HG03060 (cell line): ENCODE results near the gene SYNGAP1.
"Not testable (repeated sequence)": the region's sequence is repeated elsewhere in the genome, so short reads cannot be mapped to it uniquely, and the experiment has no call there.

Source experiments
- ATAC-seq: cut with Tn5 transposase; IDR thresholded peaks from one replicate; pipeline ENCODE4 v1.9.1; 2021; ENCODE audit warnings: low read depth, moderate number of reproducible peaks; ENCODE audit not compliant: unreplicated experiment

The SYNGAP1 gene

GRCh38 chr6:33399881-33400280 lies 20.0 kb upstream of the SYNGAP1 start:
- ATAC-seq: not testable (repeated sequence)

DNA sequence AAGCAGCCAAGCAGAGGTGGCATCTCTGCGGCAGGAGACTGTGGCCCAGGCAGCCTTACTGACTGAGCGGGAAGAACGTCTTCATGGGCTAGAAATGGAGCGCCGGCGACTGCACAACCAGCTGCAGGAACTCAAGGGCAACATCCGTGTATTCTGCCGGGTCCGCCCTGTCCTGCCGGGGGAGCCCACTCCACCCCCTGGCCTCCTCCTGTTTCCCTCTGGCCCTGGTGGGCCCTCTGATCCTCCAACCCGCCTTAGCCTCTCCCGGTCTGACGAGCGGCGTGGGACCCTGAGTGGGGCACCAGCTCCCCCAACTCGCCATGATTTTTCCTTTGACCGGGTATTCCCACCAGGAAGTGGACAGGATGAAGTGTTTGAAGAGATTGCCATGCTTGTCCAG lies 15.0 kb upstream of the SYNGAP1 start:
- ATAC-seq: no peak

GRCh38 chr6:33405386-33405940 lies 14.4 kb upstream of the SYNGAP1 start:
- no peak for ATAC-seq

DNA sequence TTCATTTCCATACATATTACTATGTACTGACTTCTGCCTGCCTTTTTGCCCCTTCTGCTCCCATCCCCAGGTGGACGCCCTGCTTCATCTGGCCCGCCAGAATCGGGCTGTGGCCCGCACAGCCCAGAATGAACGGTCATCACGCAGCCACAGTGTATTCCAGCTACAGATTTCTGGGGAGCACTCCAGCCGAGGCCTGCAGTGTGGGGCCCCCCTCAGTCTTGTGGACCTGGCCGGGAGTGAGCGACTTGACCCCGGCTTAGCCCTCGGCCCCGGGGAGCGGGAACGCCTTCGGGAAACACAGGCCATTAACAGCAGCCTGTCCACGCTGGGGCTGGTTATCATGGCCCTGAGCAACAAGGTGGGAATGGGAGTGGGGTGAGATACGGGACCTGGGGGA lies 13.7 kb upstream of the SYNGAP1 start:
- ATAC-seq: no peak

GRCh38 chr6:33407132-33407718 lies 12.6 kb upstream of the SYNGAP1 start:
- ATAC-seq: no peak

DNA sequence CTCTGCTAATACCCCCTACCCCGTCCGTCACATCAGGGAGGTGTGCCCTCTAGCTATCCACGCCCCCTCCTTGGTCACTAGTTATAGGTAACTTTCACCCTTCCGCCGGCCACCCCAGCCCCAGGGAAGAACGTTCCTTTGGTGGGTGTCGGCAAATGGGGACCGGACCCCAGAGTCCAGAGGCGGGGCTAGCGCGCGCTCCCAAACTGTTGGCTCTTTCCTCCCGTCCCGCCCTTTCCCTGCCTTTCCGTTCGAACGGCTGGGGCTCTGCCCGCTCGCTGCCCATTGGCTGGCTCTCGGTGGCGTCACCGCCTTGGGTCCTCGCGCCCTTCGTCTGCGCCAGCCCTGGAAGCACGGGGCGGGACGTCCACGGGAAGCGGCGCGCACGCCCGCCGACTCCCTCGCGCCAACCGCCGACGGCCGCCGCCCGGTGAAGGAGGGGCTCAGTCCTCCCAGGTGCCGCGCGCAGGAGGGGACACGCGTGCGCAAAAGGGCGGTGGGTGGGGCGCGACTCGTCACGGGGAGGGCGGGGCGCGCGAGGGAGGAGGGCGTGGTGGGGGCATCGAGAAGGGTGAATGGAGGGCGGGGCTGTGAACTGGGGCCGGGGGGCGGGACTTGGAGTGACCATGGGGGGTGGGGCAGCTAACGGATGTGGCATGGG lies 9.7 kb upstream of the SYNGAP1 start:
- ATAC-seq: peak; percentile 69

- ATAC-seq: peak; percentile 34
Observed at GRCh38 chr6:33410711-33411631, 8.9 kb upstream of the SYNGAP1 start, which contains the start of gene PHF1. PHF1 (plus strand) TSS chr6:33411014; CDS start chr6:33412264, 1,250 bp downstream.

GRCh38 chr6:33411632-33412005 lies 8.2 kb upstream of the SYNGAP1 start:
- no peak for ATAC-seq

DNA sequence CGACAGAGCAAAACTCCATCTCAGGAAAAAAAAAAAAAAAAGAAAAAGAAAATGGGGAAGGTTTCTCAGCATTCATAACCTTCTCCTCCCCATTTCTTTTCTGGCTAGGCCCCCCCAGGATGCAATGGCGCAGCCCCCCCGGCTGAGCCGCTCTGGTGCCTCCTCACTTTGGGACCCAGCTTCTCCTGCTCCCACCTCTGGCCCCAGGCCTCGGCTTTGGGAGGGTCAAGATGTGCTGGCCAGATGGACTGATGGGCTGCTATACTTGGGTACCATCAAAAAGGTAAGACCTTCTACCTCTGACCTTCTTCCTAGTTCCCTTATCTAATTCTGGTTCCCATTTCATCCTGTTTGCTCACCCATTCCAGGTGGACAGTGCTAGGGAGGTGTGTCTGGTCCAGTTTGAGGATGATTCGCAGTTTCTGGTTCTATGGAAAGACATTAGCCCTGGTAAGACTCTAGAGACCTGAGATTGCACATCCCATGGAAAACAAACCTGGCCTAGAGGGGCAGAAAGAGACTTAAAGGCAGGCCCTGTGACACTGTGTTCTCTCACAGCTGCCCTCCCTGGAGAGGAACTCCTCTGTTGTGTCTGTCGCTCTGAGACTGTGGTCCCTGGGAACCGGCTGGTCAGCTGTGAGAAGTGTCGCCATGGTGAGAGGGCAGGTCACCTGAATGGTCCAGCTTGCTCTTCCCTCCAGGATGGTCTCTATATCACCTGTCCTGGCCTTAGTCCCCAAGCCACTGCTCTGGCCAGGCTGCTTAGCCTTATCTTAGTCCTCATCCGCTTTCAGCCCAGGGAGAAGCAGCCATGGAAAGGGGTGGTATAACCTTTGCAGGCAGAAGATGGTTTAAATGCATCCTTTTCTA lies 7.5 kb upstream of the SYNGAP1 start:
- no peak for ATAC-seq

DNA sequence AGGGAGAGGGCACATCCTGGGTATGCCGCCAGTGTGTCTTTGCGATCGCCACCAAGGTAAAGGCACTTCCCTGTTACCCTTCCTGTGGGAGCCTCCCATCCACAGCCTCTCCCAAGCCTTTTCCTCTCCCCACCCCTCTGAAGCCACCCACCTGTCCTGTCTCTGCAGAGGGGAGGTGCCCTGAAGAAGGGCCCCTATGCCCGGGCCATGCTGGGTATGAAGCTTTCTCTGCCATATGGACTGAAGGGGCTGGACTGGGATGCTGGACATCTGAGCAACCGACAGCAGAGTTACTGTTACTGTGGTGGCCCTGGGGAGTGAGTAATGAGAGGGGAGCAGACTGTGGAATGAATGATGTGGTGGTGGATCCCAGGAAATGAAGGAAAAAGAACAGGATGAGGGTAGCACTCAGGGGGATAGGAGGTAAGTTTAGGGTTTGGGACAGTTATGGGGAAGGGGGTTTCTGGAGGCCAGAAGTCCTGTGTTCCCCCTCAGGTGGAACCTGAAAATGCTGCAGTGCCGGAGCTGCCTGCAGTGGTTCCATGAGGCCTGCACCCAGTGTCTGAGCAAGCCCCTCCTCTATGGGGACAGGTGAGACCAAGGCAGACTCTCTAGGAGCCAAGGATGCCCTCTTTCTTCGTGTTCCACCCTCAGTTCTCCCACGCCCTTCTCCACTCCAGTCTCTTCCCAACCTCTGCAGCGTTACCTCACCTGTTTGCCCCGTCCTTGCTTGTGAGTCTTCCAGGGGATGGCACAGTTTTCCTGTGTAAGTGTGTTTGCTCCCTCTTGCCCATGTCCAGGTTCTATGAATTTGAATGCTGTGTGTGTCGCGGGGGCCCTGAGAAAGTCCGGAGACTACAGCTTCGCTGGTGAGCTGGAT lies 6.4 kb upstream of the SYNGAP1 start:
- no peak for ATAC-seq

- no peak for ATAC-seq
Observed at GRCh38 chr6:33414592-33415271, 5.1 kb upstream of the SYNGAP1 start.

GRCh38 chr6:33415831-33416230 lies 4.0 kb upstream of the SYNGAP1 start:
- no peak for ATAC-seq

DNA sequence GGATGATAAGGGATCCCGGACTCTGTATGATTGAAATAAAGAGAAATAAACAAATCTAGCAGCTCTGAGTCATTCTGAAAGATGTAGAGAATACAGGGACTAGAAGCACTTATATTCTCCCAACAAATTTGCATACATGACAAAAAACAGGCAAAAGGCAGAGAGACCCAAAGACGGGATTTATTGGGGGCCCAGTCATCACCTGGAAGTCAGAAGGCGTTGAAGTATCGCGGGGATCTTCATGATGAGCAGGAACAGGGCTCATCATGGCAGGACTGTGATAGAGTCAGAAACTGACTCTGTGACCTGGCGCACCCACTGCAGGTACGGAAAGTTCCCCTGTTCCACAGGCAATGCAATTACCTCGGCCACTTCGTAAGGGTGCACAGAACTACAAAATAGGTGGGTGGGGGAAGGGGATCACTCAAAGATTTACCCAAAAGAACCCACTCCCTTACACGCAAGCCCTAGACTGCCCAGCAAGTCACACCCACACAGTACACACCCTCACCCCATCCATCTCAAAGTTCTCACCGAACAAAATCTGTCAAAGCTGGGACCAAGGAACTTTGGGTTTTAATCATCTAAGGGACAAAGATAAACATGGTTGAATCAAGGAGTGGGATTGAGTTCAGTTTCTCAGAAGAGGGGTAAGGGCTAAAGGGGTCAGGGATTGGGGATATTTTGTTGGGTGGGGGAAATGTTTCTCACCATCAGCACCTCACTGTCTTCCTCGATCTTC lies 3.3 kb upstream of the SYNGAP1 start:
- ATAC-seq: no peak

DNA sequence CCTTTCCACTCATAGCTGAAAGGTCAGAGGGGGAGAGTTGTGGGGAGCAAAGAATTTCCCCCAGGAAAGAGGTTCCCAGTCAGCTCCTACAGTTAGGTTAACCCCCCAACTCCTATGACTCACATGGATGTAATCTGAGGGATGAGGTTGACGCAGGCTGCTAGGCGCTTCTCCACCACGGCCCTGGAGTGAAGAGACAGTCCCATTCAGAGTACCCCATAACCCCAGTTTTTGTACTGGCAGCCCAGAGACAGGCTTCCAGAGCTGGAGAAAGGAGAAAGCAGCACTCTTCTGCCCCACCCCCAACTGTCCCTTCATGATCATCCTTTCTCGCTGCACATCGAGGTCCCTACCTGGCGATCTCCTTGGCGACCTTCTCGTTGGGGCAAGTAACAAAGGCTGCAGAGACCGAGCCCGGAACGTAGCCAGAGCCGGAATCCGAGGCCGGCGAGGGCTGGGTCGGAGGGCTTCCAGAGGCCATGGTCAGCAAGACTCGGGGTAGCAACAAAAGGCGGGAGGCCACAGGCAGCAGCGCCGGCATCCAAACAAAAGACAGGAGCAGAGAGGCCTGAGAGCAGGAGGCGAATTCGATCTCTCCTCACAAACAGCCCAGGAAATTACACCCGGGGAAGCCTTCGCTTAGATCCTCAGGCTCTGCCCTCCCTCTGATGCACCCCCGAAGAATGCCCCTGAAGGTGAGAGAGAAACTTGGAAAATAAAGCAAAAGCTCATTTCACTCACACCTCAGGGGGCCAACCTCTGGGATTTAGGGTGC lies 2.5 kb upstream of the SYNGAP1 start:
- no peak for ATAC-seq

GRCh38 chr6:33417903-33418689 lies 1.8 kb upstream of the SYNGAP1 start, which contains the start of gene CUTA:
CUTA (minus strand) TSS chr6:33418107; CDS start chr6:33418000, 107 bp downstream.
- ATAC-seq: peak; percentile 80

DNA sequence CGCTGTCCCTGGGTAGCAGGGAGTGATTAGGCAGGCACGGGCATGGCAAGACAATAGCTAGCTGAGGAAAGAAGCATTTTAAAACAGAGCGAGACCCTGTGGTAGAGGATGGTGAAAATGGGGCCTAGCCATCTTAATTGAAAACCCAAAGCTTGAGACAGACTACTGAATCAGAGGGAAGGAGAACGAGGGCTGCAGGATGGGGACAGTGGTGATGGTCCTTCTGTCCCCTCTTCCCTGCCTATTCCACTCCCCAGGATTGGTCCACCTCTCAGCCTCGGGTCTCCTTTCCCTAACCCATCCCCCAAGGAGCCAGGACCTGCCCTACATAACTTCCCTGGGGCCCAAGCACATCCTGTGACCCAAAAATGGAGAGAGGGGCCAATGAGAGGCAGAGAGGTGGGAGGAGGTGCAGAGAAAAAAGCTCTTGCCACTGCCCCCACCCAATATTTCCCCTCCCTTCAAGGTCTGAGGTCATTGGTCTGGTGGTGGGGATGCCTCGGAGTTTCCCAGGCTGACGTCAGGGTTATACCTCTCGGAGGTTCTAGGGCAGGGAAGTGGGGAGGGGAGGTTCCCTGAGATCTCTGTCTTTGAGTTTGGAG lies 1.1 kb upstream of the SYNGAP1 start:
- ATAC-seq: no peak
